NCI-H1048 (cell line): ENCODE data around the gene SQSTM1.
"Not testable (repeated sequence)": the region's sequence is repeated elsewhere in the genome, so short reads cannot be mapped to it uniquely, and the experiment has no call there.

Source experiments
- DNase-seq: peaks from one replicate; lab custom pipeline; 2025; lab: John Stamatoyannopoulos, UW

The SQSTM1 gene

DNA sequence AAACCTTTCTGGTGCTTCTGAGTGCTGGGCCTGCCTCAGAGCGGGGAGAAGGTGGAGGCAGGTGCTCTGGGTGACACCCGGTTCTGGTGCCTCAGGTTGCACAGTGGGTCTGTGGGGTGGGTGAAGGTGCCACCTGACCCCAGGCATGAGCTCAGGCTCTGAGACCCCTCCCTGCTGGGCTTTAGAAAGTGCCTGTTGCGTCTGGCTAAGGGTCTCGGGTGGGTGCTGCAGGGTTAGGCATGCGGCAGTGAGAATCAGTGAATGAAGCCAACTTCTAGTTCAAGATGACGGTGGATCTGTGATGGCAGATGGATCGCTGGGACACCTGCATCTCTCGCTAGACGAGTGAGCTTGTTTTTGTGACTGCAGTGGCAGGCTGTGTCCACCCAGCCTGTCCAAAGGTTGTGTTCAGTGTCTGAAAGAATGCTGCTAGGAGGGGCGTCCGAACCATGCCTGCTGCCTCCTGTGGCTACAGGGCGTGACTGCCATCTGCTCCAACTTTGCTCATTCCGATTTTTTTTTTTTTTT lies 5.0 kb downstream of the SQSTM1 start:
- no peak for DNase-seq

DNA sequence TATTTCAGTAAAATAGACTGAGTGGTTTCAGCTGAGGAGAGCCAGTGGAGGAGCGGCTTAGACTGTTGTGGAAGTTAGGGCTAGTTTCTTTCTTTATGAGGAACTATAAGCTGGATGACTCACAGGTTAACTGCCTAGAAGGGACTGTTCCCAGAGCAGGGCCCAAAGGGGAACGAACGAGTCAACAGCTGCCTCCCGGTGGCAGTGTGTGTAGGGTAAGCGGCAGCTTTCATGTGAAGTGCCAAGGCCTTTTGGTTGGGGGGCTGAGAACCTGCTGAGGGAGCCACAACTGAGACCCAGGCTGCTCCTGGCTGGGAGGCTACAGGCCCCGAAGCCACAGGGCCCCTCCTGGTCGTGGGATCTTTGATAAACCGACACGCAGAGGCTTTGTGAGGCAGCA lies 7.0 kb downstream of the SQSTM1 start:
- no peak for DNase-seq

DNA sequence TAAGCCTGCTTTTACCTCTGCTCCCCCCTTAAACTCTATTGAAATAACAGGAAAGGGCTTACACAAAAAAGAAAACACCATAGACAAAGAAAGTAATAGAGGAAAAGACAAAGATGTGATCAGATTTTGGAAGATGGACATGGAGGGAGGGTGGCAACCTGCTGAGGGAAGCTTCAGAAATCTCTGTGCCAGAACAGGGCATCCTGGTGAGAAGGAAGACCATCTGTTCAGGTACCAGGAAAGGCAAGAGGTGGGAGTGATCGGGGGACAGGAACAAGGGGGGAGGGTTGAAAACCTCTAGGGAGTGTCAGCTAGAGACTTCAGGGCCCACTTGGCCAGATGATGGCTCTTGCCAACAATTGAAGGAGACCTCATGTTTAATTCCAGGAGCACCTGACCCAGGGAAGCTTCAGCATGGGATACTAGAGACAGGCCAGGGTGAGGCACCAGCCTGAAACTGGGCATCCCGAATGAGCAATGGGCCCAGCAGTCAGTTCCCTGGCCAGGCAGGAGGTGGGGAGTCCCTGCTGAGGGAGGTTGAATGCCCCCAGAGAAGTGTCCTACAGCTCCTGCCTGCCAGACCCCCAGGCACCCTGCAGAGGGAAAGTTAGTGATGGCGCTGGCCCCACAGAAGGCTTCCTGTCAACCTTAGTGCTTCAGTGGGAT lies 8.2 kb downstream of the SQSTM1 start:
- DNase-seq = no peak

DNA sequence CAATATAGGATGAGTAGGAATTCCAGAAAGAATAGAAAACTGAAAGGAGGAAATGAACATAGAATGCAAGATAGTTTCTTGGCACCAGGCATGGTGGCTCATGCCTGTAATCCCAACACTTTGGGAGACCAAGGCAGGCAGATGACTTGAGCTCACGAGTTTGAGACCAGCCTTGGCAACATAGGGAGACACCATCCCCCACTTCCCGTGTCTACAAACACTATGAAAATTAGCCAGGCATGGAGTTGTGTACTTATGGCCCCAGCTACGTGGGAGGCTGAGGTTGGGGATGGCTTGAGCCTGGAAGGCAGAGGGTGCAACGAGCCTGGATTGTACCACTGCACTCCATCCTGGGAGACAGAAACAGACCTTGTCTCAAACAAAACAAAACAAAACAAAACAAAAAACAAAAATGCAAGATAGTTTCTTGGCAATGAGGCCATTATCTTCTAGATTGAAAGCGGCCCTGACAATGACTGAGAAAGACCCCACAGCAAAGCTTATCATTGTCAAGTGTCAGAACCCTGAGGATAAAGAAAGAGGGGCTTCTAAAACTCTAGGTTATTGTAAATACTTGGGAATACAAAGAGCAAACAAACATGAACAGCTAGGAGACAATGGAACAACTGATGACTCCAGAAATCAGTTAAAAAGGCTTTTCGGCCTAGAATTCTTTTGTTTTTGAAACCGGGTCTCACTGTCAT lies 9.2 kb downstream of the SQSTM1 start:
- no peak for DNase-seq

DNA sequence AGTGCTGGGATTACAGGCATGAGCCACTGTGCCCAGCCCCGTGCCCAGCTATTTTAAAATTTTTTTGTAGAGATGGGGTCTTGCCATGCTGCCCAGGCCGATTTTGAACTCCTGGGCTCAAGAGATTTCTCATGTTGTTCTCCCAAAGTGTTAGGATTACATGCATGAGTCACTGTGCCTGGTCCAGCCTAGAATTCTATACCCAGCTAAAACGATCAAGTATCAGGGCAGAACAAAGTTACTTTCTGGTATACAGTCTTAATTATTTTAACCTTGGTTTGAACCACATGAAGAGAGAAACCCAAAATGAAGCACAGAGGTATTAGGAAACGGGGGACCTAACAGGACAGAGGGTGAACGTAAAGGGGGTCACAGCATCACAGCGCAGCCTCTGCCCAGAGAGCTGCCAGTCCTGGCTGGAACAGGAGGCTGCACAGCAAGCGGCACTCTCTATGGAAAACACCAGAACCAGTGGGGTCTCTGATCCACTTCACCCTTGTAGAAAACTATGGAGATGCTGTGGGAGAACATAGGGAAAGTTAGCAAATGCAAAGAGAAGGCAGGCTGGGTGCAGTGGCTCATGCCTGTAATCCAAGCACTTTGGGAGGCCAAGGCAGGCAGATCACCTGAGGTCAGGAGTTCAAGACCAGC lies 10.2 kb downstream of the SQSTM1 start:
- no peak for DNase-seq

DNA sequence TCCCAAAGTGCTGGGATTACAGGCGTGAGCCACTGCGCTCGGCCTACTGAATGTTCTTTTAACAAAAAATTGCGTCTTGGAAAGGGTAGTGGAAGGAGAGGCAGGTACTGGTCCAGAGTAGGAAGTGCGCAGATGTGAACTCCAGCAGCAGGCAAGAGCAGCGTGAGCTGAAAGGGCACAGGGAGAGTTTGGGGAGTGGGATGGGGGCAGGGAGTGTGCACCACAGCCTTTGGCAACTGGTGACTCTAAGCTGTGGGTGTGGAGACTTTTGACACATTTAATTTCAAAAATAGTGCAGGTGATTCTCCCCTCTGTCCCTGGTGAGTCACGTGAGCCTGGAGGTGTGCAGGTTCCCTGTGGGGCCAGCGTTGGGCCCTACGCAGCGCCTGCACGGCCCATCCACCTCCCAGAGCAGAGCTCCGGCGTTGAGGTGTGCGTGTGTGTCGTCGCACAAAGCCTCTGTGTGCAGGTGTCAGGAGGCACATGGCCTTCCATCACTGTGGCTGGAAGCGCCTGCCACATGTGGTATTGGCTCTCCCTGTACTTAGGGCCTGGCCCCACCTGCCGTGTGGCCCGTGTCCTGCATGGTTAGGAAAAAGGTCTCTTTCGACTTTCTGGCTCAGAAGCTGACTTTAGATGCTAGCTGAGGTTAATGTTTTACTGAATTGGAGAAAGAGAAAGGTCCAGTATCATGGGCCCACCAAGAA lies 11.5 kb downstream of the SQSTM1 start:
- DNase-seq = no peak

DNA sequence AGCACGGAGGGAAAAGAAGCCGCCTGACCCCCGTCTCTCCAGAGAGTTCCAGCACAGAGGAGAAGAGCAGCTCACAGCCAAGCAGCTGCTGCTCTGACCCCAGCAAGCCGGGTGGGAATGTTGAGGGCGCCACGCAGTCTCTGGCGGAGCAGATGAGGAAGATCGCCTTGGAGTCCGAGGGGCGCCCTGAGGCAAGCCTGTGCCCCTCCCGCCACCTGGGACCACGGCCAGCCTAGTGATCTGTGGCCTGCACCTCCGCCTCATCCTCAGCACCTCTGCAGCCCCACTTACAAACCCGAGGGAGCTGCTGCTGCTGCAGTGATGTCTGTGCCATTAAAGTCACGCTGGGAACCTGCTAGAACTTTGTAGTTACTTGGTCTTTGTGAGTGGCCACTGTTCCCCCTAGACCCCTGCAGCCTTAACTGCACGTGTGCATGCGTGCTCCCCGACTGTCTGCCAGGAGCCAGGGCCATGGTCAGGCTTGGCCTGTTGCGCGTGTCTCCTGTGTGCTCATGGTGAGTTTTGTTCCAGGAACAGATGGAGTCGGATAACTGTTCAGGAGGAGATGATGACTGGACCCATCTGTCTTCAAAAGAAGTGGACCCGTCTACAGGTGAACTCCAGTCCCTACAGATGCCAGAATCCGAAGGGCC lies 12.5 kb downstream of the SQSTM1 start:
- no peak for DNase-seq

DNA sequence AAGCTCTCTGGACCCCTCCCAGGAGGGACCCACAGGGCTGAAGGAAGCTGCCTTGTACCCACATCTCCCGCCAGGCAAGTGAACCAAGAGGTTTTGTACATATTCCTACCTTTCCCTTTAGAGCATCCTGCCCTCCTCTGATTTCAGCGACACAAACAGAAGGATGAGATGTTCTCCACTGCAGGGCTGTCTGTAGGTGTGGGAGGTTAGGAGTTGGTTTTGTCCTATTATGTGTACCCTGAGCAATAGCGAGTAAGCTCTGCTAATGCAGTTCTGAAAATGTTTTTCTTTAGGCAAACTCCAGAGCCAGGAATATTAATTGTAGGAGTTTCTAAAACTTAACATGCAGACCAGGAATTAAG lies 13.0 kb downstream of the SQSTM1 start:
- no peak for DNase-seq

DNA sequence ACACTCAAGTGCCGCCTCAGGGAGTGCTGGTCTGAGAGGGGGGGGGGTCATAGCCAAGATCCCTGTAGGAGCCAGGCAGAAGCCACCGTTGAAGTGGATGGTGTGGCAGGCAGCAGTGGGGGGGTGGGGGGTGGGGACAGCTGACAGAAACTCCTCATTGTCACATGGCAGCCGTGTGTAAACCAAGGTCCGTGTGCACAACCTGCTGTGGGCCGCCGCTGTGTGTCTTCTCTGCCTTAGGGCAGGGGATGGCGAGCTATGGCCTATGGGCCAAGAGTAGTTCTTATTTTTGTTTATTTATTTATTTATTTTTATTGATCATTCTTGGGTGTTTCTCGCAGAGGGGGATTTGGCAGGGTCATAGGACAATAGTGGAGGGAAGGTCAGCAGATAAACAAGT lies 13.4 kb downstream of the SQSTM1 start:
- DNase-seq = no peak

DNA sequence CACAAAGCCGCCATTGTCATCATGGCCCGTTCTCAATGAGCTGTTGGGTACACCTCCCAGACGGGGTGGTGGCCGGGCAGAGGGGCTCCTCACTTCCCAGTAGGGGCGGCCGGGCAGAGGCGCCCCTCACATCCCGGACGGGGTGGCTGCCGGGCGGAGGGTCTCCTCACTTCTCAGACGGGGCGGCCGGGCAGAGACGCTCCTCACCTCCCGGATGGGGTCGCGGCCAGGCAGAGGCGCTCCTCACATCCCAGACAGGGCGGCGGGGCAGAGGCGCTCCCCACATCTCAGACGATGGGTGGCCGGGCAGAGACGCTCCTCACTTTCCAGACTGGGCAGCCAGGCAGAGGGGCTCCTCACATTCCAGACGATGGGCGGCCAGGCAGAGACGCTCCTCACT lies 14.2 kb downstream of the SQSTM1 start:
- not testable (repeated sequence) for DNase-seq

DNA sequence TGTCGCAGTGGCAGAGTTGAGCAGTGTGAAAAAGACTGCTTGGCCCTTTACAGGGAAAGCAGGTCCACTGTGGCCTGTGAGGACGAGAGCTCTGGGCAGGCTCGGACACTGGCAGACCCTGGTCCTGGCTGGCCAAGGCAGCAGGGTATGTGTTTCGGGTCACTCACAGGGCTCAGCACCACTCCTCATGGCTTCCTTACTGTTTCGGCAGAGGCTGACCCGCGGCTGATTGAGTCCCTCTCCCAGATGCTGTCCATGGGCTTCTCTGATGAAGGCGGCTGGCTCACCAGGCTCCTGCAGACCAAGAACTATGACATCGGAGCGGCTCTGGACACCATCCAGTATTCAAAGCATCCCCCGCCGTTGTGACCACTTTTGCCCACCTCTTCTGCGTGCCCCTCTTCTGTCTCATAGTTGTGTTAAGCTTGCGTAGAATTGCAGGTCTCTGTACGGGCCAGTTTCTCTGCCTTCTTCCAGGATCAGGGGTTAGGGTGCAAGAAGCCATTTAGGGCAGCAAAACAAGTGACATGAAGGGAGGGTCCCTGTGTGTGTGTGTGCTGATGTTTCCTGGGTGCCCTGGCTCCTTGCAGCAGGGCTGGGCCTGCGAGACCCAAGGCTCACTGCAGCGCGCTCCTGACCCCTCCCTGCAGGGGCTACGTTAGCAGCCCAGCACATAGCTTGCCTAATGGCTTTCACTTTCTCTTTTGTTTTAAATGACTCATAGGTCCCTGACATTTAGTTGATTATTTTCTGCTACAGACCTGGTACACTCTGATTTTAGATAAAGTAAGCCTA lies 15.7 kb downstream of the SQSTM1 start:
- DNase-seq = no peak

DNA sequence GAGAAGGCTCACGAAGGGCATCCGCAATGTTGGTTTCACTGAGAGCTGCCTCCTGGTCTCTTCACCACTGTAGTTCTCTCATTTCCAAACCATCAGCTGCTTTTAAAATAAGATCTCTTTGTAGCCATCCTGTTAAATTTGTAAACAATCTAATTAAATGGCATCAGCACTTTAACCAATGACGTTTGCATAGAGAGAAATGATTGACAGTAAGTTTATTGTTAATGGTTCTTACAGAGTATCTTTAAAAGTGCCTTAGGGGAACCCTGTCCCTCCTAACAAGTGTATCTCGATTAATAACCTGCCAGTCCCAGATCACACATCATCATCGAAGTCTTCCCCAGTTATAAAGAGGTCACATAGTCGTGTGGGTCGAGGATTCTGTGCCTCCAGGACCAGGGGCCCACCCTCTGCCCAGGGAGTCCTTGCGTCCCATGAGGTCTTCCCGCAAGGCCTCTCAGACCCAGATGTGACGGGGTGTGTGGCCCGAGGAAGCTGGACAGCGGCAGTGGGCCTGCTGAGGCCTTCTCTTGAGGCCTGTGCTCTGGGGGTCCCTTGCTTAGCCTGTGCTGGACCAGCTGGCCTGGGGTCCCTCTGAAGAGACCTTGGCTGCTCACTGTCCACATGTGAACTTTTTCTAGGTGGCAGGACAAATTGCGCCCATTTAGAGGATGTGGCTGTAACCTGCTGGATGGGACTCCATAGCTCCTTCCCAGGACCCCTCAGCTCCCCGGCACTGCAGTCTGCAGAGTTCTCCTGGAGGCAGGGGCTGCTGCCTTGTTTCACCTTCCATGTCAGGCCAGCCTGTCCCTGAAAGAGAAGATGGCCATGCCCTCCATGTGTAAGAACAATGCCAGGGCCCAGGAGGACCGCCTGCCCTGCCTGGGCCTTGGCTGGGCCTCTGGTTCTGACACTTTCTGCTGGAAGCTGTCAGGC lies 16.6 kb downstream of the SQSTM1 start:
- DNase-seq = no peak

DNA sequence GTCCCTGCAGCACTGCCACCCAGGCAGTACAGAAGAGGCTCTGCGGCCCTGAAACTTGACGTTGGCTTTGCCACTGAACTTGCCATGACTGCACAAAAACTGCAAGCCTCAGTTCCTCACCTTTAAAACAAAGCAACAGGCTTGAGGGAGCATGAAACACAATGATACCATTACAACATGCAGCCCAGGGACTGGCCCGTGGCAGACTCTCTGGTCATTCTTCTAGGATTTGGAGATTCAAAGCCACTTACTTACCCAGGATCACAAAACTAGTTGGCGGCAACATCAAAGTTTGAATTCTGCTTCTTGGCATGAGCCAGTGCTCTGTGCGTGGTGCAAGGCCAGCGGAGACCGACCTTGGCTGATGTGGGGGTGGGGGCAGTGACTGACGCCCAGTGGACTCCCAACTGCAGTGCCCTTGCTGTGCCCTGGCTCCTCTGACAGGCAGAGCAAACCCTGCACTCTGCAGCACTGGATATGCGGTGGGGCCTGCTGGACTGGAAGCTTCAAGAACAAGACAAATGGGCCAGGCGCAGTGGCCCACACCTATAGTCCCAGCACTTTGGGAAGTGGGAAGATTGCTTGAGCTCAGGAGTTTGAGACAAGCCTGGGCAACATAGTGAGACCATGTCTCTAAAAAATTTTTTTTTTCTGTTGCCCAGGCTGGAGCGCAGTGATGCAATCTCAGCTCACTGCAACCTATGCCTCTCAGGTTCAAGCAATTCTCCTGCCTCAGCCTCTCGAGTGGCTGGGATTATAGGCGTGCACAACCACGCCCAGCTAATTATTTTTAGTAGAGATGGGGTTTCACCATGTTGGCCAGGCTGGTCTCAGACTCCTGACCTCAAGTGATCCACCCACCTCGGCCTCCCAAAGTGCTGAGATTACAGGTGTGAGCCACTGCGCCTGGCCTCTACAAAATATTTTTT lies 18.9 kb downstream of the SQSTM1 start:
- DNase-seq = no peak

DNA sequence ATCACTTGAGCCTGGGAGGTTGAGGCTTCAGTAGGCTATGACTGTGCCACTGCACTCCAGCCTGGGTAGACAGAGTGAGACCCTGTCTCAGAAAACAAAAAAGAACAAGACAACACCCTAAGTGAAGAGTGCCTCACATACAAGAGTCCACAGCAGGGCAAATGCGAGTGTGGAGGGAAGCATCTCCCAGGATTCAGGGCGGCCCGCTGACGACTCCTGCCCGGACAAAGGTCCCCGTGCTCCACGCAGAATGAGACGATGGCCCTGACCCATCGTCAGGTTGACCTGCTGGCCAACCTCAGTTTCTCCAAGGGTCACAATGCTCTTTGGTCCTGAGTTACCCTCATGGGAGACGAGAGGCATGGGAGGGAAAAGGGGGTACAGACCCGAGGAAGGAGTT lies 19.6 kb downstream of the SQSTM1 start:
- no peak for DNase-seq

DNA sequence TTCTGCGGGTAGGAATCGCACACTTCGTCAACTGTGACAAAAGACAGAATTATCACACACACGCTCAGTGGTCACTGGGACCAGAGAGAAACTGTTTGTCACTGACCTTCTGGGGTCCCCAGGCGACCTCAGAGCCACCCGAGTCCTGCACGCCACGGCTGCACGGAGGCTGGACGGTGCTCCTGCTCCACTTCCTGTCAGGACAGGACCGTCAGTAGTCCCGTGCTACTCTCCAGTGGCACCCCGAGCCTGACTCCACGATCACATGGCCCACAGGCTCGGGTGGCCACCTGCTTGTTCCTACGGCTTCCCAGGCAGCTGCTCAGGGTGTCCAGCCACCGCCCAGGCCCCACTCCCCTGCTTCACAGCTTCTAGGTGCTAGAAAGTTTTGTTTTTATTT lies 20.1 kb downstream of the SQSTM1 start:
- no peak for DNase-seq

DNA sequence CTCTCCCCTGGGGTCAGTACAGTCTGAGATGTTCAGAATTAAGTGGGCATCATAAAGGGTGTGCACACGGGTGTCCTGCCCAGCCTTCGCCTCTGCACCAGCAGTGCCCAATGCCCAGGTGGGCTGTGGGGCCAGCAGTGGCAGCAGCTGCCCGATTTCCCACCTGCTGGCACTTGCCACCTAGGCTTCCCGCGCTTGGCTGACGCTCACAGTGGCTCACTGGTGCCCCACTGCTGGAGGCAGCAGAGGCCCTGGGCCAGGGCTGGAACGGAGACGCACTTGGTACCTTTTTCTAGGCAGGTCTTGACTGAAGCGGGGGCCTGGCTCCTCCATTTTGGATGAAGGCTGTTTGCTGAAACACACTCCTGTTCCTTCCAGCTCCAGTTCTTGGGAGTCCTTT lies 20.9 kb downstream of the SQSTM1 start:
- no peak for DNase-seq

DNA sequence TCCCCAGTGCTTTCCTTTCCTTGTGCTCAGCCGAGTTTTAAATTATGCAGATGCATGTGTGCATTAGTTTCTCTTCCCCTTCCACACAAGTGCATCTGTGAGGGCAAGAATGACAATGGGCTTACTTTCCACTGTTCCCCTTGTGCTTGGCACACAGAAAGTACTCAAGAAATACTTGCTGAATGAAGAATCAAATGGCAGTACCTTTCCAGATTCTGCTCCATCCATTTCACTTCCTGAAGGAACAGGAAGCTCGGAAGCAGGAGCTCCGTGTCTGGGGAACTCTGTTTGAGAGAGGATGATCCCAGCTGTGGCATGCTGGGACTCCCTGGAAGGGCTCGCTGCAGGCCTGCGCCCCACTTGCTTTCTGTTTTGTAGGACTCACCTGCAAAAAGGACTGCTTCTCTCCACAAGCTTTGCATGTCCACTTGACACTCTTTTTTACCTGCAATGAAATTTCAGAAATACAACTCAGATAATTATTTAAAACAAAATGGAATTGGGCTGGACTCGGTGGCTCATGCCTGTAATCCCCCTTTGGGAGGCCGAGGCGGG lies 32.4 kb downstream of the SQSTM1 start:
- DNase-seq = no peak

DNA sequence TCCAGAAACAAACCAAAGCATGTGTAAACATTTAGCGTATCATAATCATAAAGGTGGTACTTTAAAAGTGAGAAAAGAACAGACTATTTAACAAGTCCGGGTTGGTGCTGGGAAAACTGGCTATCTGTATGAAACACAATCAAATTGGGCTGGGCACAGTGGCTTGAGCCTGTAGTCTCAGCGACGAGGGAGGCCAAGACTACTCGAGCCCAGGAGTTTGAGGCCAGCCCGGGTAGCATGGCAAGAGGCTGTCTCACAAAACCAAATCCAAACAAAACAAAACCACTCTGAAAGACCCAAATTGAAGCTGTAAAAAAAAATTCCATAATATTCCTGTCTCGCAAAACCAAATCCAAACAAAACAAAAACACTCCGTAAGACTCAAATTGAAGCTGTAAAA lies 33.7 kb downstream of the SQSTM1 start:
- no peak for DNase-seq

DNA sequence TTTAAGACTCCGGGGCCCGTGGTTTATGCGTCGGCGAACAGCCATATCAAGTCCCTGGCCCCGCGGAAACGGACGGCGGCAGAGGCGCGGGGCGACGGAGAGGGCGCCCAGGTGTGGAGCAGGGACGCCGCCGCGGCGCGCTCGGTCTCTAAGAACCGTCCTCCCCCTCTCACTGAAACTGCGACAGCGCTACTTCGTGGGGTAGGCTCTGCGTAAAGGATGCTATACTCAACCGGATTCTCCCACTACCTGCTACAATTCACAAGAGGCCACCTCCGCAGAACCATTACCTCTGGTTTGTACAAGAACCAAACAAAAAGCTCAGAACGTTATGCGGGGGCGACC lies 37.5 kb downstream of the SQSTM1 start:
- DNase-seq = no peak
